Activated CD4-positive, alpha-beta memory T cell treated with anti-CD3 and anti-CD28 coated beads, Interleukin-2, amount 10 ng/mL, durations not matched to agents 7 days and 5 days (primary cell): ENCODE data around the gene LANCL2. TPM values are rescaled to one million over a fixed set of nuclear protein-coding genes. Genes with fewer than 3 reads are reported as not detected.
A peak's percentile ranks its signal among the peaks of the same experiment; 100 is the strongest.
"Not testable (repeated sequence)": the region's sequence is repeated elsewhere in the genome, so short reads cannot be mapped to it uniquely, and the experiment has no call there.

ENCODE experiments used
- CTCF ChIA-PET: fragments of 350-600 bp; sonication (Branson Sonifier 250); formaldehyde crosslinking; loops from one replicate; lab custom pipeline; 2021; ENCODE audit warnings: antibody characterized with exemption, inconsistent platforms; lab: Charles Lee
- POLR2A ChIA-PET: fragments of 350-600 bp; sonication (Branson Sonifier 250); formaldehyde crosslinking; loops from one replicate; lab custom pipeline; 2021; ENCODE audit warnings: antibody characterized with exemption; lab: Charles Lee
- DNase-seq: peaks from one replicate; pipeline ENCODE4 v3.0.0-alpha.2; 2020
- H3K27ac Mint-ChIP-seq: one replicate; pipeline ENCODE4 v1.8.0; 2021; ENCODE audit warnings: mild to moderate bottlenecking, mixed read lengths
- H3K27me3 Mint-ChIP-seq: one replicate; pipeline ENCODE4 v1.8.0; 2021; ENCODE audit warnings: mixed read lengths
- H3K36me3 Mint-ChIP-seq: one replicate; pipeline ENCODE4 v1.8.0; 2021; ENCODE audit warnings: low read depth, mixed read lengths
- H3K4me1 Mint-ChIP-seq: one replicate; pipeline ENCODE4 v1.8.0; 2021; ENCODE audit warnings: mixed read lengths
- H3K4me3 Mint-ChIP-seq: one replicate; pipeline ENCODE4 v1.8.0; 2021; ENCODE audit warnings: mild to moderate bottlenecking, mixed read lengths
- H3K9me3 Mint-ChIP-seq: one replicate; pipeline ENCODE4 v1.8.0; 2021; ENCODE audit warnings: mixed read lengths
- total RNA-seq, 2 experiments: library from RNA; stranded (reverse); gene quantifications; one replicate each; pipeline ENCODE4 v1.2.3, GENCODE V29; 2021

The LANCL2 gene
- total RNA-seq, 2 experiments from 2014 or later: 6.4 TPM

GRCh38 chr7:55344840-55345239, 20.3 kb upstream of the LANCL2 start:
- ChIA-PET POLR2A (no interaction called here), CTCF (interaction anchor here (0.6 to 0.9 kb wide), 2 partner anchors 59 to 70 kb away, joined by 3 to 4 read pairs; no protein-coding TSS in a partner anchor)
- no peaks in the 10 kb centered on the region for H3K36me3 Mint-ChIP-seq
- DNase-seq: no peak
- peaks cover 3% of the 10 kb centered on the region for H3K9me3 Mint-ChIP-seq
- H3K27me3 Mint-ChIP-seq: peaks cover 6% of the 10 kb centered on the region
- H3K4me1 Mint-ChIP-seq: peaks cover 14% of the 10 kb centered on the region
- H3K27ac Mint-ChIP-seq: no peak overlapping the region
- H3K4me3 Mint-ChIP-seq: no peak overlapping the region

GRCh38 chr7:55345292-55345691, 19.8 kb upstream of the LANCL2 start:
- Mint-ChIP-seq H3K4me1 (peaks cover 14% of the 10 kb centered on the region), H3K27ac (no peak overlapping the region), H3K27me3 (peaks cover 9% of the 10 kb centered on the region), H3K4me3 (no peak overlapping the region), H3K9me3 (peaks cover 3% of the 10 kb centered on the region), H3K36me3 (no peaks in the 10 kb centered on the region)
- ChIA-PET CTCF (no interaction called here), POLR2A (no interaction called here)
- DNase-seq: no peak

- H3K4me3 Mint-ChIP-seq: no peak overlapping the region
- no peak overlapping the region for H3K27ac Mint-ChIP-seq
- peaks cover 3% of the 10 kb centered on the region for H3K9me3 Mint-ChIP-seq
- H3K27me3 Mint-ChIP-seq: peaks cover 15% of the 10 kb centered on the region
- CTCF ChIA-PET: interaction anchor here (1.5 kb wide), 1 partner anchor 40 kb away, joined by 3 read pairs; no protein-coding TSS in a partner anchor
- no peak for DNase-seq
- POLR2A ChIA-PET: interaction anchor here (1.1 to 1.4 kb wide), 2 partner anchors 17 to 18 kb away, joined by 5 to 8 read pairs; partner anchors contain the start of gene LANCL2
- peaks cover 14% of the 10 kb centered on the region for H3K4me1 Mint-ChIP-seq
- no peaks in the 10 kb centered on the region for H3K36me3 Mint-ChIP-seq
Measured at GRCh38 chr7:55348502-55348901, 16.6 kb upstream of the LANCL2 start.

GRCh38 chr7:55349121-55349520, 16.0 kb upstream of the LANCL2 start:
- ChIA-PET POLR2A (interaction anchor here (0.8 to 1.1 kb wide), 2 partner anchors 17 to 40 kb away, joined by 3 to 8 read pairs; partner anchors contain the start of gene LANCL2), CTCF (no interaction called here)

GRCh38 chr7:55350281-55350680, 14.9 kb upstream of the LANCL2 start:
- H3K4me1 Mint-ChIP-seq: peaks cover 14% of the 10 kb centered on the region

More at GRCh38 chr7:55349121-55349520, 16.0 kb upstream of the LANCL2 start:
- Mint-ChIP-seq H3K9me3 (no peaks in the 10 kb centered on the region), H3K27ac (no peak overlapping the region), H3K4me3 (no peak overlapping the region), H3K4me1 (peaks cover 14% of the 10 kb centered on the region), H3K36me3 (no peaks in the 10 kb centered on the region), H3K27me3 (peaks cover 15% of the 10 kb centered on the region)
- no peak for DNase-seq

GRCh38 chr7:55351263-55351662, 13.9 kb upstream of the LANCL2 start:
- no peak for DNase-seq
- ChIA-PET POLR2A (interaction anchor here (1.8 kb wide), 1 partner anchor 14 kb away, joined by 8 read pairs; the partner anchor contains the start of gene LANCL2), CTCF (interaction anchor here (0.7 kb wide), 1 partner anchor 15 kb away, joined by 3 read pairs; no protein-coding TSS in a partner anchor)
- Mint-ChIP-seq H3K36me3 (no peaks in the 10 kb centered on the region), H3K4me1 (peaks cover 14% of the 10 kb centered on the region), H3K27me3 (peaks cover 13% of the 10 kb centered on the region), H3K27ac (no peak overlapping the region), H3K9me3 (no peaks in the 10 kb centered on the region), H3K4me3 (no peak overlapping the region)

More at GRCh38 chr7:55350281-55350680, 14.9 kb upstream of the LANCL2 start:
- DNase-seq: no peak
- Mint-ChIP-seq H3K27ac (no peak overlapping the region), H3K9me3 (no peaks in the 10 kb centered on the region), H3K4me3 (no peak overlapping the region), H3K36me3 (no peaks in the 10 kb centered on the region), H3K27me3 (peaks cover 15% of the 10 kb centered on the region)
- CTCF ChIA-PET: no interaction called here
- POLR2A ChIA-PET: no interaction called here

- H3K9me3 Mint-ChIP-seq, H3K36me3 Mint-ChIP-seq, CTCF ChIA-PET: not testable (repeated sequence)
Measured at GRCh38 chr7:55352947-55353273, 12.2 kb upstream of the LANCL2 start.

GRCh38 chr7:55360486-55360885, 4.7 kb upstream of the LANCL2 start:
- Mint-ChIP-seq H3K27ac (no peak overlapping the region), H3K4me3 (no peak overlapping the region), H3K36me3 (no peaks in the 10 kb centered on the region), H3K4me1 (peaks cover 9% of the 10 kb centered on the region), H3K27me3 (peaks cover 20% of the 10 kb centered on the region), H3K9me3 (no peaks in the 10 kb centered on the region)
- ChIA-PET POLR2A (no interaction called here), CTCF (no interaction called here)
- no peak for DNase-seq

More at GRCh38 chr7:55352947-55353273, 12.2 kb upstream of the LANCL2 start:
- not testable (repeated sequence) for H3K4me3 Mint-ChIP-seq, H3K27ac Mint-ChIP-seq, DNase-seq
- Mint-ChIP-seq H3K4me1 (peaks cover 11% of the 10 kb centered on the region), H3K27me3 (peaks cover 13% of the 10 kb centered on the region)
- POLR2A ChIA-PET: interaction anchor here (1.8 kb wide), 1 partner anchor 13 kb away, joined by 8 read pairs; the partner anchor contains the start of gene LANCL2

GRCh38 chr7:55361560-55361959, 3.6 kb upstream of the LANCL2 start:
- Mint-ChIP-seq H3K27ac (no peak overlapping the region), H3K36me3 (peaks cover 2% of the 10 kb centered on the region), H3K27me3 (peaks cover 20% of the 10 kb centered on the region), H3K9me3 (no peaks in the 10 kb centered on the region), H3K4me3 (no peak overlapping the region), H3K4me1 (peaks cover 10% of the 10 kb centered on the region)
- ChIA-PET POLR2A (no interaction called here), CTCF (no interaction called here)
- no peak for DNase-seq

GRCh38 chr7:55362927-55363326, 2.2 kb upstream of the LANCL2 start:
- Mint-ChIP-seq H3K9me3 (no peaks in the 10 kb centered on the region), H3K36me3 (peaks cover 5% of the 10 kb centered on the region), H3K27me3 (peaks cover 20% of the 10 kb centered on the region), H3K27ac (no peak overlapping the region), H3K4me1 (peaks cover 23% of the 10 kb centered on the region), H3K4me3 (no peak overlapping the region)
- ChIA-PET POLR2A (no interaction called here), CTCF (interaction anchor here (1.9 kb wide), 1 partner anchor 52 kb away, joined by 4 read pairs; no protein-coding TSS in a partner anchor)
- DNase-seq: no peak

GRCh38 chr7:55363386-55364170, 1.6 kb upstream of the LANCL2 start:
- CTCF ChIA-PET: interaction anchor here (1.9 kb wide), 1 partner anchor 52 kb away, joined by 4 read pairs; no protein-coding TSS in a partner anchor
- no peak for DNase-seq
- H3K36me3 Mint-ChIP-seq: peaks cover 8% of the 10 kb centered on the region
- H3K4me3 Mint-ChIP-seq: no peak overlapping the region
- H3K4me1 Mint-ChIP-seq: peaks cover 27% of the 10 kb centered on the region
- peaks cover 20% of the 10 kb centered on the region for H3K27me3 Mint-ChIP-seq
- POLR2A ChIA-PET: interaction anchor here (0.5 to 1.5 kb wide), 2 partner anchors 33 to 55 kb away, joined by 3 to 5 read pairs; no protein-coding TSS in a partner anchor
- H3K9me3 Mint-ChIP-seq: no peaks in the 10 kb centered on the region
- no peak overlapping the region for H3K27ac Mint-ChIP-seq

- no peaks in the 10 kb centered on the region for H3K9me3 Mint-ChIP-seq
- ChIA-PET CTCF (interaction anchor here (1.0 to 1.5 kb wide), 7 partner anchors 15 to 697 kb away, joined by 3 to 15 read pairs (median 3); partner anchors contain the start of gene VOPP1), POLR2A (interaction anchor here (0.9 to 3.3 kb wide), 21 partner anchors 9 to 740 kb away, joined by 3 to 29 read pairs (median 5); partner anchors contain the start of genes CHCHD2, PSPH, SEC61G and SUMF2)
- peak; percentile 95 for DNase-seq
- H3K4me1 Mint-ChIP-seq: peaks cover 27% of the 10 kb centered on the region
- peak overlapping the region; percentile 93 for H3K27ac Mint-ChIP-seq
- peaks cover 8% of the 10 kb centered on the region for H3K36me3 Mint-ChIP-seq
- peaks cover 6% of the 10 kb centered on the region for H3K27me3 Mint-ChIP-seq
- H3K4me3 Mint-ChIP-seq: peak overlapping the region; percentile 86
Measured at GRCh38 chr7:55365675-55366460, 731 bp downstream of the LANCL2 start.
